ENCODE data around the gene SPRY2.

Gene SPRY2

GRCh38 chr13:80309926-80310325, 31.0 kb downstream of the SPRY2 start:
- DNase-seq (ENCODE audit: low read depth, low spot score), result no peak
- TF ChIP-seq CTCF (IDR thresholded peaks at IDR 0.05; ENCODE audit: low read depth, low read length), result no peak
- no peak overlapping the region for H3K4me3 ChIP-seq (ENCODE audit: low read depth, low read length)
- in situ Hi-C loops (cut with HindIII; ENCODE audit: low sequenced_read_pairs), result no loop called here

GRCh38 chr13:80307401-80307987, 33.4 kb downstream of the SPRY2 start:
- in situ Hi-C loops (cut with HindIII; ENCODE audit: low sequenced_read_pairs), result no loop called here
- DNase-seq (ENCODE audit: low read depth, low spot score), result no peak
- no peak overlapping the region for H3K4me3 ChIP-seq (ENCODE audit: low read depth, low read length)
- TF ChIP-seq CTCF (IDR thresholded peaks at IDR 0.05; ENCODE audit: low read depth, low read length), result no peak

- no peak overlapping the region for H3K4me3 ChIP-seq (ENCODE audit: low read depth, low read length)
- DNase-seq (ENCODE audit: low read depth, low spot score), result no peak
- in situ Hi-C loops (cut with HindIII; ENCODE audit: low sequenced_read_pairs), result no loop called here
- TF ChIP-seq CTCF (IDR thresholded peaks at IDR 0.05; ENCODE audit: low read depth, low read length), result no peak
Observed at GRCh38 chr13:80306337-80306972, 34.5 kb downstream of the SPRY2 start.

- no peak overlapping the region for H3K4me3 ChIP-seq (ENCODE audit: low read depth, low read length)
- in situ Hi-C loops (cut with HindIII; ENCODE audit: low sequenced_read_pairs), result no loop called here
- TF ChIP-seq CTCF (IDR thresholded peaks at IDR 0.05; ENCODE audit: low read depth, low read length), result no peak
- DNase-seq (ENCODE audit: low read depth, low spot score), result no peak
Observed at GRCh38 chr13:80305737-80306136, 35.2 kb downstream of the SPRY2 start.

- no peak overlapping the region for H3K4me3 ChIP-seq (ENCODE audit: low read depth, low read length)
- DNase-seq (ENCODE audit: low read depth, low spot score), result no peak
- in situ Hi-C loops (cut with HindIII; ENCODE audit: low sequenced_read_pairs), result no loop called here
- no peak for TF ChIP-seq CTCF (IDR thresholded peaks at IDR 0.05; ENCODE audit: low read depth, low read length)
Observed at GRCh38 chr13:80303225-80303811, 37.6 kb downstream of the SPRY2 start.

GRCh38 chr13:80299046-80299445, 41.9 kb downstream of the SPRY2 start:
- TF ChIP-seq CTCF (IDR thresholded peaks at IDR 0.05; ENCODE audit: low read depth, low read length), result no peak
- no peak for DNase-seq (ENCODE audit: low read depth, low spot score)
- no peak overlapping the region for H3K4me3 ChIP-seq (ENCODE audit: low read depth, low read length)
- in situ Hi-C loops (cut with HindIII; ENCODE audit: low sequenced_read_pairs), result no loop called here
